ENCODE data around the gene WSCD2.

Gene WSCD2

GRCh38 chr12:108273217-108273616, 144.1 kb downstream of the WSCD2 start:
- ATAC-seq (ENCODE audit: insufficient read depth, low read depth) (no peak), DNase-seq (no peak)
- Histone ChIP-seq H4K20me1 (ENCODE audit: insufficient read depth, low read length) (no peaks in the 10 kb centered on the region), H3K79me2 (ENCODE audit: insufficient read depth, low read length) (no peaks in the 10 kb centered on the region), H3K9ac (ENCODE audit: low read depth, low read length) (no peak overlapping the region), H3K36me3 (ENCODE audit: insufficient read depth, low read length) (no peaks in the 10 kb centered on the region), H3K4me2 (ENCODE audit: insufficient read depth, low read length) (no peak overlapping the region), H3K4me3 (ENCODE audit: low read depth in 1 of 2, low read length in 2 of 2) (no peak overlapping the region), H3K4me1 (ENCODE audit: insufficient read depth, low read length) (no peaks in the 10 kb centered on the region), H2AFZ (ENCODE audit: low read depth, low read length) (no peak overlapping the region), H3K27ac (ENCODE audit: low read length) (no peak overlapping the region), H3K9me3 (ENCODE audit: insufficient read depth, low read length, severe bottlenecking) (no peaks in the 10 kb centered on the region), H3K27me3 (ENCODE audit: insufficient read depth, low read length, poor library complexity) (no peaks in the 10 kb centered on the region)
- TF ChIP-seq CTCF (IDR thresholded peaks at IDR 0.05; ENCODE audit: borderline replicate concordance, extremely low read depth, low read length, poor library complexity, severe bottlenecking), result no peak
- no peak for TF ChIP-seq EZH2 (IDR thresholded peaks at IDR 0.05; ENCODE audit: borderline replicate concordance, low read depth, low read length, severe bottlenecking)

DNA sequence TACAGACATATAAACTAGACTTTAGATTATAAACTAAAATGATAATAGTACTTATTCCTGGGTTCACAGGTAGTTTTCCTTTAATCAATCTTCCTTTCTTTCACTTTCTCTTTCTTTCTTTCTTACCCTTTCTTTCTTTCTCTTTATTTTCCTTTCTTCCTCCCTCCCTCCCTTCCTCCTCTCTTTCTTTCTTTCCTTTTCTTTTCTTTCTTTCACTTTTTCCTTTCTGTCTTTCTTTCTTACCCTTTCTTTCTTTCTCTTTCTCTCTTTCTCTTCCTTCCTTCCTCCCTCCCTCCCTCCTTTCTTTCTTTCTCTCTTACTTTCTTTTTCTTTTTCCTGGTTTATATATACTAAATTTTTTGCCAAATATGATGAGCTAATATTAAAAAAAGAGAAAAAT, 148.5 kb downstream of the WSCD2 start:
- Histone ChIP-seq H4K20me1 (ENCODE audit: insufficient read depth, low read length) (no peaks in the 10 kb centered on the region), H3K27ac (ENCODE audit: low read length) (no peak overlapping the region), H3K79me2 (ENCODE audit: insufficient read depth, low read length) (no peaks in the 10 kb centered on the region), H3K36me3 (ENCODE audit: insufficient read depth, low read length) (no peaks in the 10 kb centered on the region), H3K4me1 (ENCODE audit: insufficient read depth, low read length) (no peaks in the 10 kb centered on the region), H2AFZ (ENCODE audit: low read depth, low read length) (no peak overlapping the region), H3K9me3 (ENCODE audit: insufficient read depth, low read length, severe bottlenecking) (no peaks in the 10 kb centered on the region), H3K9ac (ENCODE audit: low read depth, low read length) (no peak overlapping the region), H3K4me2 (ENCODE audit: insufficient read depth, low read length) (no peak overlapping the region), H3K27me3 (ENCODE audit: insufficient read depth, low read length, poor library complexity) (no peaks in the 10 kb centered on the region), H3K4me3 (ENCODE audit: low read depth in 1 of 2, low read length in 2 of 2) (no peak overlapping the region)
- DNase-seq, result no peak
- no peak for ATAC-seq (ENCODE audit: insufficient read depth, low read depth)
- no peak for TF ChIP-seq EZH2 (IDR thresholded peaks at IDR 0.05; ENCODE audit: borderline replicate concordance, low read depth, low read length, severe bottlenecking)

DNA sequence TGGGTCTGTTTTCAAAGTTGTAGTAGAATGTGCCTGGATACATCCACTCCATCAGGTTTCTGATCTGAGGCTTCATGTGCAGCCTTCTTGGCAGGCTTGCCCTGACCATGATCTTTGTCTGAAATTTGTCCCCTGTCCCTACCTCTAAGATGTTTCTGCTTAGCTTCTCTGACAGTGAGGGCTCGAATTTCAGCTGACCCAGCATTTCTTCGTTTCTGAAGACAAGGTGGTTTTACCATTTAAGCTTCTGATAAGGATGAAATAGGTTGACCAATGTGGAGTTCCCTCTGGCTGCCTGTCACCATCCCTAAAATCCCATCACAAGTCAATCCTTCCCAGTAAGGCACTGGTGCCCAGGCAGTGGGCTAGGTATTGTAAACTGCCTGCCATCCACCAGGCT, 153.1 kb downstream of the WSCD2 start:
- Histone ChIP-seq H3K4me3 (ENCODE audit: low read depth in 1 of 2, low read length in 2 of 2) (no peak overlapping the region), H4K20me1 (ENCODE audit: insufficient read depth, low read length) (no peaks in the 10 kb centered on the region), H3K27ac (ENCODE audit: low read length) (no peak overlapping the region), H3K9ac (ENCODE audit: low read depth, low read length) (no peak overlapping the region), H3K9me3 (ENCODE audit: insufficient read depth, low read length, severe bottlenecking) (no peaks in the 10 kb centered on the region), H3K36me3 (ENCODE audit: insufficient read depth, low read length) (no peaks in the 10 kb centered on the region), H3K4me2 (ENCODE audit: insufficient read depth, low read length) (no peak overlapping the region), H3K4me1 (ENCODE audit: insufficient read depth, low read length) (no peaks in the 10 kb centered on the region), H2AFZ (ENCODE audit: low read depth, low read length) (no peak overlapping the region), H3K79me2 (ENCODE audit: insufficient read depth, low read length) (no peaks in the 10 kb centered on the region), H3K27me3 (ENCODE audit: insufficient read depth, low read length, poor library complexity) (no peaks in the 10 kb centered on the region)
- TF ChIP-seq CTCF (IDR thresholded peaks at IDR 0.05; ENCODE audit: borderline replicate concordance, extremely low read depth, low read length, poor library complexity, severe bottlenecking), result no peak
- no peak for TF ChIP-seq EZH2 (IDR thresholded peaks at IDR 0.05; ENCODE audit: borderline replicate concordance, low read depth, low read length, severe bottlenecking)
- DNase-seq, result no peak
- no peak for ATAC-seq (ENCODE audit: insufficient read depth, low read depth)

GRCh38 chr12:108282676-108283075, 153.6 kb downstream of the WSCD2 start:
- H3K4me1 ChIP-seq (ENCODE audit: insufficient read depth, low read length), result no peaks in the 10 kb centered on the region
- H3K9me3 ChIP-seq (ENCODE audit: insufficient read depth, low read length, severe bottlenecking), result no peaks in the 10 kb centered on the region
- no peak overlapping the region for H3K9ac ChIP-seq (ENCODE audit: low read depth, low read length)
- no peak overlapping the region for H3K27ac ChIP-seq (ENCODE audit: low read length)
- no peak overlapping the region for H3K4me2 ChIP-seq (ENCODE audit: insufficient read depth, low read length)
- no peaks in the 10 kb centered on the region for H3K36me3 ChIP-seq (ENCODE audit: insufficient read depth, low read length)
- H3K27me3 ChIP-seq (ENCODE audit: insufficient read depth, low read length, poor library complexity), result no peaks in the 10 kb centered on the region
- no peak for ATAC-seq (ENCODE audit: insufficient read depth, low read depth)
- H4K20me1 ChIP-seq (ENCODE audit: insufficient read depth, low read length), result no peaks in the 10 kb centered on the region
- DNase-seq, result no peak
- TF ChIP-seq CTCF (IDR thresholded peaks at IDR 0.05; ENCODE audit: borderline replicate concordance, extremely low read depth, low read length, poor library complexity, severe bottlenecking) (no peak), EZH2 (IDR thresholded peaks at IDR 0.05; ENCODE audit: borderline replicate concordance, low read depth, low read length, severe bottlenecking) (no peak)
- H2AFZ ChIP-seq (ENCODE audit: low read depth, low read length), result no peak overlapping the region
- no peak overlapping the region for H3K4me3 ChIP-seq (ENCODE audit: low read depth in 1 of 2, low read length in 2 of 2)
- H3K79me2 ChIP-seq (ENCODE audit: insufficient read depth, low read length), result no peaks in the 10 kb centered on the region
